Activated T-cell treated with anti-CD3 and anti-CD28 coated beads for 1 hour (primary cell): ENCODE data around the gene LIME1.
A peak's percentile ranks its signal among the peaks of the same experiment; 100 is the strongest.
"Not testable (repeated sequence)": the region's sequence is repeated elsewhere in the genome, so short reads cannot be mapped to it uniquely, and the experiment has no call there.

ENCODE experiments used
- DNase-seq: peaks from one replicate; pipeline ENCODE4 v3.0.0-alpha.2; 2020; ENCODE audit warnings: low read depth

The LIME1 gene

DNA sequence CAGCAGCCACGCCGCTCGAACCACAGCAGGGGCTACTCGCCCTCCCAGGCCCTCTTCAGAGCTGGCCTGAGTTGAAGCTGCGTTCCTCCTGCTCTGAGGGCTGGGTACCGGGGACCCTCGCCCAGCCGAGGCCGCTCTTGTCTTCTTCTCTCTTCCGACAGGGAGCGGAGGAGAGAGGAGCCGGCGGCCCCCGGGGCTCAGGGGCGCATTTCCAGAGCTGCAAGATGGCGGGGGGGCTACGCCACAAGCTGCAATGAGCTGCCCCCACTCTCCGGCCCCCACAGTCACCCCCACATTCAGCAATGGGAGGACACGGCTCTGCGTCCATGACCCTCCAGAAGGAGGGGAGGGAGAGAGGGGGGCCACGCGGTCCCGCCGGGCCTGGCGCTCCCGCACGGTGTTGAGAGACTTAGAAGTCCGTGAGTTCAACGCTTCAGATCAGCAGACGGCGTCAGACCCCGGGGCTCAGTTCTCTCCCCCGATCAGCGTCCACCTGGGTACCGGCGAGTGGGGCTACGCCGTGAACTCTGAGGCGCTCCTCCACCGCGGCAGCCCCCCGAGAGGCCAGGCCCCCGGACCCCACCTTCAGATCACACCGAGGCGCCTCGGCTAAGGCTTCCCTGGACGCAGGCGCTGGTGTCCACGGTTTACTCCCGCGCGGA is 34.7 kb downstream of the LIME1 start:
- no peak for DNase-seq

DNA sequence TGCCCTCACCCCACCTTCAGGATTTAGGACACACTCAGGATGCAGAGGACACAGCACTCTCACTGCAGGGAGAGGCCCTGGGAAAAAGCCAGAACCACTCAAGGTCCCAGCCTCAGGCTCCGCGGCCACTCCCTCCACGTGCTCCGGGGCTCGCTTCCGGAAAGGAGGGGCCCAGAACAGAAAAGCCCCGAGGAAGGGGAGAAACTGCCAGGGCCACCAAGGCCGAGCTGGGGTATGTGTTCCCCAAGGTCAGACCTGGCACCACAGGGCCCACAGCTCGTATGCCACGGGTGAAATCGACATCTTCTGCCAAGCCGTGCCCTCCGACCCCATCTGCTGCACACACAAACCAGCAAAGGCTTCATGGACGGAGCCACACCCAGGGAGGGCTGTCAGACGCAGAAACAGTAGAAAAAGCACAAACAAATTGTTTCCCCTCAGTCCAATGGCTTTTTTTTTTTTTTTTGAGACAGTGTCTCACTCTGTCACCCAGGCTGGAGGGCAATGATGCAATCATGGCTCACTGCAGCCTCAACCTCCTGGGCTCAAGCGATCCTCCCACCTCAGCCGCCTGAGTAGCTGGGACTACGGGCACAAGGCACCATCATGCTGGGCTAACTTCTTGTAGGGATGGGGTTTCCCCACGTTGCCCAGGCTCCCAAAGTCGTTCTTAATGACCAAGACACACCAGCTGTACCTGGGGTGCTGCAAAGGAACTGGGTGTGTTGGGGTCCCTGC is 36.5 kb downstream of the LIME1 start:
- no peak for DNase-seq

DNA sequence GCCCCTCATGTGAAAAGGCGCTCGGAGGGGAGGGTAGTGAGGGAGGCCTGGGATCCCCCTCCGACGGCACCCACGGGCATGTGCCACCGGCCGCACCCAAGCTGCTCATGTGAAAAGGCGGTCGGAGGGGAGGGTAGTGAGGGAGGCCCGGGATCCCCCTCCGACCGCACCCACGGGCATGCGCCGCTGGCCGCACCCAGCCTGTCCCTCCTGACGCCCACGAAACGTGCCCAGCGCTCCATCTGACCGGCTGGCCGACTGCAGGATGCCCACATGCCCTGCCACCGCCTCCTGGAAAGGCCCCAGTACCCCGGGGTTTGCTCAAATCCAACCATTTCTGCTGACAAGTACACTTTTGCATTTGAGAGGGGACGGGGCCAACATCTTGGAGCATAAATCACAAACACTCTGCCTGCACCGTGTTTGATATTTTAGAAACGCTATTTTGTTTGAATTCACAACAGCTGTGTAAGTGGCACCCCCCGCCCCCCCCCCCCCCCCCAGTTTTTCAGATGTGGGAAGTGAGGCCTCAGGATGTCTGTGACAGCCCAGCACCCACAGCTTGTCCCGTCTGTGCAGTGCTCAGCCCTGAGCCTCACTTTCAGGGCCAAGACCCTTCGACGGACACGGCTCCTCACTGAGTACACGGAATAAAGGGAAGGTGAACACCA is 37.2 kb downstream of the LIME1 start:
- no peak for DNase-seq

DNA sequence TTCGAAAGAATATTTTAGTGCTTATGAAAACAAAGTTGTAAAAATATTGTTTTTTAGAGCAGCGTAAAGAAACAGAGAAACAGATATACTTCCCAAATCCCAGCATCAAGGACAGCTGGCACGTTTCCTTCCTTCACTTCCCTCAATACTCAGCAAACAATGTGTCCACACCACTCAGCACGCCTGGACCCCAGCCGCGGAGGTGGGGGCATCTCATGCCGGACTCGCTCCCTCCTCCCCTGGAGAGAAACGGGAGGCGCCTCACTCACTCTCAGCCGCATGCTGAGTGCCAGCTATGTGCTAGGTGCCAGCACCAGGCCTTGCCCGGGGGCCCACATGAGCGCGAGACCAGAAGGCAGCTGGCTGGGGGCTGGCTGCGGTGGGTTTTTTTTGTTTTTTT is 37.8 kb downstream of the LIME1 start:
- no peak for DNase-seq

DNA sequence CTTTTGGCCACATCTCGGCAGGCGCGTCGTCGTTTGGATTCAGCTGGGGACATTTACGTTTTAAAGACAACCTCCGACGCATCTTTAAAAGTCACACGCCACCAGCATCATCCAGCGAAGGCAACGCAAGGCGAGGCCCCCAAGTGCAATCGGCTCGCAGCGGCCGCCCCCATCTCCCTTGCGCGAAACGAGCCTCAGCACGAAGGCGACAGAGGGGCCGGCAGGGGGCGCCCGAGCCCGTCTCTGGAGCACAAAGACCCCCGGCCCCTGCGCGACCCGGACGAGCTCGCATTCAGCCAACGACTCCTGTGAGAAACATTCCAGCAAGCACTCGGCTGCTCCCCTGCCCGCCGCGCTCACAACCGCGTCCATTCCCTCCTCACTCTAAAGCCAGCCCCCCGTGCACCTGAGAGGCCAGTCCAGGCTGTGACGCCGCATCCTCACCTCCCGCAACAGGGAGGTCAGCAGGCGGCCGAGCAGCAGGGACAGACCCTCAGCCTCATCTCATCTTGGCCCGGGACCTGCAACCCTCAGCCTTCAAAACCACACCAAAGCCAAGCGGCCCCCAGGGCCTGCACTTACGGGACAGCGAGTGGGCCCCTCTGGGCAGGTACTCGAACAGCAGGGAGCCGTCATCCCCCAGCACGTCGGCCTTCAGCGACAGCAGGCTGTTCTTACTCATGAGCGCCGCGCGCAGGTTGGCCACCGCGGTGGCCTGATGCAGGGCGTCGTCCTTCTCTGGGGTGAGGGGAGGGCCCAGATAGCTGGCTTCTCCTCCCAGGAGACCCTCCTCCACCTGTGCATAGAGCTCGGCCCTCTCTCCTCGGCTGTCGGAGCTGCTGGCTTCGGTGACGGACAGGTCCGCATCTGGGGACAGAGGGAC is 38.9 kb downstream of the LIME1 start:
- DNase-seq = peak; percentile 16

DNA sequence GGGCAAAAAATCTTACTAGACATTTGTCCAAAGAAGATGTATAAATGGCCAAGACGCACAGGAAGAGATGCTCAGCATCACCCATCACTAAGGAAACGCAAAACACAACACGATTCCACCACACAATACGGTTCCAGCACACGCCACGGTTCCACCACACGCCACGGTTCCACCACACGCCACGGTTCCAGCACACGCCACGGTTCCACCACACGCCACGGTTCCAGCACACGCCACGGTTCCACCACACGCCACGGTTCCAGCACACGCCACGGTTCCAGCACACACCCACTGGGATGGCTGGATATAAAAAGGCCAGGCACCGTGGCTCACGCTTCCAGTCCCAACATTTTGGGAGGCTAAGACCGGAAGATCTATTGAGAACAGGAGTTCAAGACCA is 40.4 kb downstream of the LIME1 start:
- not testable (repeated sequence) for DNase-seq

DNA sequence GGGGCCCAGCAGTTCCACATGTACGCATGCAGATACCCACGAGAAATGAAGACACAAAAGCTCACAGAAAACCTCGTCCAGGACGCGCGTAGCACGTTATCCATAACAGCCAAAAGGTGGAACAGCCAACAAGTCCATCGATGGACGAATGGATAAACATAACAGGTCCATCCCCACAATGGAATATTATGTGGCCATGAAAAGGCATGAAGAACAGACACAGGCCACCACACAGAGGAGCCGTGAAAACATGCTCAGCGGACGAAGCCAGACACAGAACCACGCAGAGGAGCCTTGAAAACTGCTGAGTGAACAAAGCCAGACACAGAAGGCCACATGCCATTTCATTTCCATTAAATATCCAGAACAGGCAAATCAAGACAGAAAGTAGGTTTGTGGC is 41.1 kb downstream of the LIME1 start:
- DNase-seq = no peak

DNA sequence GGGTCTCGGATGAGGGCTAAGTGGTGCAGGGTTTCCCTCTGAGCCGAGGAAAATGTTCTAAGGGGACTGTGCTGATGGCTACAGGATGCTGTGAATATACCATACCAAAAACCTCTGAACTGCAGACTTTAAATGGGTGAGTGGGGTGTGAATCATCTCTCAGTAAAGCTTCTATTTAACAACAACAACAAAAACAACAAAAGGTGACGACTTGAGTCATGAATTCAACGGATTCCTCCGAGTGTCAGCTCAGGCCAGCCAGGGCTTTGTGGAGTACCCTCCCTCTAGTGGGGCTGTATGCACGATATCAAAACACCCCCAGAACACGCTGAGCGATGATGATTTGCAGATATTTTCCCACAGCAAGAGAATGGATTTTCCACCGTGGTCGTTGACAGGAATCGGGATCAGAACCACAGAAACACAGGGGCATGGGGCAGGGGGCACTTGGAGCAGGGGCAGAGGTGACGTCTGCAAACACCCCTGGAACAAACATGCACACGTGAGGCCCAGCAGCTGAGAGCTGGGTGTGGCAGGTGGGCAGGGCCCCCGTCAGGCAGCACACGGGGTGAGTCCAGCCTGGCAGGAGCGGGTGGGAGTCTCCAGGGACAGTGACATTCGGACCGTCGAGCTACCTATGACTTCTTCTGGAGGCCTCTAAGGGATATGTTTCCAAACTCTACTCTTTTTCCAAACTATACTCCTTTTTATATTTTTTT is 41.7 kb downstream of the LIME1 start:
- DNase-seq = no peak

DNA sequence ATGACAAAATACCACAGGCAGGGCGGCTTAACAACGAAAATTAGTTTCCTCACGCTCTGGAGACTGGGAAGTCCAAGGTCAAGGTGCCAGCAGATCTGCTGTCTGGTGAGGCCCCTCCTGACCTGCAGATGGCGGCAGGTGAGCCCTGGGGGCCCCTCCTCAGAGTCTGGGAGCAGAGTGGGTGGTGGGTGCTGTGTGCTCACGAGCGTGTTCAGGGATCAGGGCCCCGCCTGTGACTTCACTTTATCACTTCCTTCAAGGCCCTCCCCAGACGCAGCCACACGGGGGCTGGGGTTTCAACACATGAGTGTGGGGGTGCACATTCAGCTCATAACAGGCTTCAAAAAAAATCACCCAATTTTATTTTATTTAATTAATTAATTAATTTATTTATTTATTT is 42.4 kb downstream of the LIME1 start:
- no peak for DNase-seq

DNA sequence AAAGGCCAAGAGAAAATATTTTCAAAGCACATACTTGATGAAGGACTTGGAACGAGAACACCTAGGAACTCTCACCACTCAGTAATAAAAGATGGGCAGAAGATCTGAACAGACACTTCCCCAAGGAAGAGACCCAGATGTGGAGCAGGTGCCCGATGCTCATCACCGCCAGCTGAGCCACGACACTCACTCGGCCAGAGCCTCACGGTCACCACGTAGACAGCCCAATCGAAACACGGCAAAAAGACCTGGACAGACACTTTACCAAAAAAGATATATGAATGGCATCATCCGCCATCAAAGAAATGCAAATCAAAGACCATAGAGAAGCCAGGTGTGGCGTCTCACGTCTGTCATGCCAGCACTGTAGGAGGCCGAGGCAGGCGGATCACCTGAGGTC is 44.7 kb downstream of the LIME1 start:
- DNase-seq = no peak

DNA sequence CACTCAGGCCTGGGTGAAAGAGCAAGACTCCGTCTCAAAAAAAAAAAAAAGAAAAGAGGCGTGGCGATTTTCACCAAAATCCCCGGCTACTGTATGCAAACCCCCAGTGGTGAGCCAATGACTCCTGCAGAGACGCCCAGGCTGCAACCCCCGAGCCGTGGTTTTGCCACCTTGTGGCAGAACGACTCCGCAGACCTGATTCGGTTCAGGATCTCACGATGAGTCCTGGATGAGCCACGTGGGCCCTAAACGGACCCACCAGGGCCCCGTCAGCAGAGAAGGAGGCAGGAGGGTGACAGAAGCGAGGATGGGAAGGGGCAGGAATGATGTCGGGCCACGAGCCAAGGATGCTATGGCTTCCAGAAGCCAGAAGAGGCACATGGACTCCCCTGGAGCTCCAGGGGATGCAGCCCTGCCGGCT is 45.6 kb downstream of the LIME1 start:
- DNase-seq = peak; percentile 9

DNA sequence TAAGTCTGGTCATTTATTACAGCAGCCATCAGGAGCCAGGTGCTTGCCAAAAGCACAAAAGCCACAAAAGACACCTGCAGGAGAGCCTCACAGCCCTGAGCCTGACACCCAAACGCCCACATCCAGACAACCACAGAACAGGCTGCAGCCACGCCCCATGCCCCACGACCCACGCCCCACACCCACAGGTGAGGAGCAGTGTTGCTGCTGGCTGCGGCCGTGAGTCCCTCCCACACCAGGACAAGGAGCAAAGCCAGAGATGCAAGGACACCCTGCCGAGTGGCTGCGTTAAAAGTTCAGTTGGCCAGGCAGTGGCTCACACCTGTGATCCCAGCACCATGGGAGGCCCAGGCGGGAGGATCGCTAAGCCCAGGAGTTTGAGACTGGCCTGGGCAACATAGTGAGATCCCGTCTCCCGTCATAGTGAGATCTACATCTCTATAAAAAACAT is 46.1 kb downstream of the LIME1 start:
- no peak for DNase-seq

DNA sequence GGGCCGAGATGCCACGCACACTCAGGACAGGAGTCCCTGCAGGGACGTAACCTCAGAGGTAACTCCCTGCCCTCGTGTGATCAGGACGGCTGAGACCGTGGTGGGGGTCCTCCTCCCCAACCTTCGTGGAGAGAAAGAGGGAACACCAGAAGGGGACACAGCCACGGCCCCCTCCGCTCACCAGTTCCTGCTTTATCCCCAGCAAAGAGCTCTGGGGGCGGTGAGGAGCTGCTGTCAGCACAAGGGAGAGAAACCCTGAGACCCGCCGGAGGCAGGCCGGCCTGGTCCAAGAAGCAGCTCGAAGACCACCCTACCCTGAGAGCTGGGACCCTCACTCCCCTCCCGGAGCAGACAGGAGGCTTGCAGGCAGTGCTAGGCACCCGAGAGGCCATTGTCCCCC is 47.5 kb downstream of the LIME1 start:
- no peak for DNase-seq

DNA sequence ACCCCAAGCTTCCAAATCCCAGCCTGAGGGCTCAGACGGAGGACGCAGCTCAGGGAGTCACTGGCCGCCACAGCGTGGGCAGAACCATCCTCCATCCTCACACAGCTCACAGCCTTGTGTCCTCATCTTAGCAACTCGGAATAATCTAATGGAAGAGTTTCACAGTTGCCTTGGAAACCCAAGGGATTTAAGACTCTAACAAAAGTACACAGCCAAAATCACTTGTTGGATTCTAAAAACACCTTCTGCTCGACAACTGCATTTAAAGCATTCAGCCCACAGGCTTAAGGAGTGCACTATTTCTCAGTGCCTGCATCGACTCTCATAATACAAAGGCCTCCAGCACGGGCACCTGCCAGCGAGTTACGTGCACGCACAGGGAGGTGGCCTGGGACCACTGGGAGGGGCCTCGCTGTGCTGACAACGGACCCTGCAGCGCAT is 49.2 kb downstream of the LIME1 start:
- no peak for DNase-seq

DNA sequence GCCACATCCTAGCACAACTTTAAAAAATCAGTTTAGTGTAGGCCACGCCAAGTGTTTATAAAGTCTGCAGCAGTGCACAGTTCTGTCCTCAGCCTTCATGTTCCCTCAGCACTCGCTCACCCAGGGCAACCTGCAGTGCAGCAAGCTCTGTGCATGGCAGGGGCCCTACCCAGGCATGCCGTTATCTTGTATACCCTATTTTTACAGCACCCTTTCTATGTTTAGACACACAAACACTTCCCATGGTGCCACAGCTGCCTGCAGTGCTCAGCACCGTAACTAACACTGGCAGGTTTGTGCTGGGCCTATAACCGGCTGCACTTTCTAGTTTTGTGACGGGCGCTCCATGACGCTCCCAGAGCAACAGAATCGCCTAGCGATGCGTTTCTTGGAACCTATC is 50.8 kb downstream of the LIME1 start:
- DNase-seq = no peak

DNA sequence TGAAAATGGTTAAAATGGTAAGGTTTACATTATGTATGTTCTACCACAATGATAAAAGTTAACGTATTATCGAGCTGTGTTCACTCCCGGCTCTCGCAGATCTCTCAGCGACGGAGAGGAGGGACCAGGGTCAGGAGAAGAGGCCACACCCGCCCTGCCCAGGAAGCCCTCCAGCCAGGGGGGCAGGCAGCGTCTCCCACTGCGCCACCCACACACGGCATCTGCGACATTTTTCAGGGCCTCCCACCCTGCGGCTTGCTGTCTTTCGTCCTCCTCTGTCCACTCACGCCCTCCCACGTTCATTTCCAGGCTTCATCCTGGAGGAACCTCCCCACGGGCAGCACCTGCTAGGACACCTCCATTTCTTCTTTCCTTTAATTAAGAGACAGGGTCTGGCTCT is 51.3 kb downstream of the LIME1 start:
- no peak for DNase-seq
